A549 (cell line): ENCODE measurements around the gene RYR3. TPM values are rescaled to one million over a fixed set of nuclear protein-coding genes. Genes with fewer than 3 reads are reported as not detected.

Source experiments
- ATAC-seq, 2 experiments: fragments of 200-7000 bp in 1 of 2; fragments of >200 bp in 1 of 2; cut with Nextera tagmentation in 1 of 2; cut with Tn5 transposase in 1 of 2; 3 replicates each; pipeline versions ENCODE4 v1.8.0 to v1.9.1; 2018 to 2020; ENCODE audit warnings: mild to moderate bottlenecking in 1 of 2, moderate library complexity in 1 of 2
- CTCF ChIA-PET: fragments of 300-600 bp; sonication (Branson Sonifier 250); formaldehyde crosslinking; extraction: SDS; loops from one replicate; lab custom pipeline; 2021; ENCODE audit warnings: antibody characterized with exemption, inconsistent platforms; lab: Yijun Ruan, JAX
- POLR2A ChIA-PET: fragments of 350-600 bp; formaldehyde crosslinking; extraction: SDS; loops from one replicate; lab custom pipeline; 2021; ENCODE audit warnings: antibody characterized with exemption, inconsistent platforms; lab: Yijun Ruan, JAX
- DNase-seq, 2 experiments: peaks; one replicate each; pipeline versions ENCODE4 v3.0.0 to v3.0.0-alpha.2; 2011 to 2016; ENCODE audit warnings: low read depth in 1 of 2, low spot score in 1 of 2
- FAIRE-seq: peaks from 2 replicates; lab custom pipeline; 2011; peaks lifted over from hg19 to GRCh38; lab: Jason Lieb, UNC
- H3K27ac ChIP-seq, 2 experiments: fragments of >200 bp; sonication (Bioruptor Twin); formaldehyde crosslinking; 3 replicates each; pipeline ENCODE4 v1.5.1; 2016 to 2017
- H3K4me1 ChIP-seq: fragments of >200 bp; sonication (Bioruptor Twin); formaldehyde crosslinking; 3 replicates; pipeline ENCODE4 v1.6.1; 2016
- H3K4me2 ChIP-seq: fragments of >200 bp; sonication (Bioruptor Twin); formaldehyde crosslinking; 3 replicates; pipeline ENCODE4 v1.6.1; 2016
- H3K4me3 ChIP-seq: fragments of >200 bp; sonication (Bioruptor Twin); formaldehyde crosslinking; 3 replicates; pipeline ENCODE4 v1.5.1; 2016
- H3K9me3 ChIP-seq: fragments of >200 bp; sonication (Bioruptor Twin); formaldehyde crosslinking; 3 replicates; pipeline ENCODE4 v1.6.1; 2016
- BHLHE40 ChIP-seq: IDR thresholded peaks from 2 replicates; pipeline ENCODE4 v1.6.1; 2012; ENCODE audit warnings: low read depth, low read length, inconsistent platforms
- CBX2 ChIP-seq: fragments of 200-600 bp; sonication (generic); IDR thresholded peaks from 2 replicates; pipeline ENCODE4 v1.6.1; 2016; ENCODE audit warnings: low read depth, mild to moderate bottlenecking, borderline replicate concordance
- CHD2 ChIP-seq: fragments of 150-350 bp; IDR thresholded peaks from 2 replicates; pipeline ENCODE4 v1.6.1; 2014; ENCODE audit warnings: low read length; ENCODE audit not compliant: partially characterized antibody
- CHD4 ChIP-seq: fragments of 200-600 bp; sonication (generic); IDR thresholded peaks from 2 replicates; pipeline ENCODE4 v1.6.1; 2016; ENCODE audit warnings: antibody characterized with exemption, mild to moderate bottlenecking, borderline replicate concordance
- FOSB ChIP-seq: fragments of 250-450 bp; sonication (Bioruptor Pico); IDR thresholded peaks from 2 replicates; pipeline ENCODE4 v1.5.0; 2020; ENCODE audit warnings: mild to moderate bottlenecking, moderate library complexity
- GATA3 ChIP-seq: IDR thresholded peaks from 2 replicates; pipeline ENCODE4 v1.6.1; 2012; ENCODE audit warnings: borderline replicate concordance
- HOXB13 ChIP-seq: fragments of 250-450 bp; sonication (Bioruptor Pico); IDR thresholded peaks from 2 replicates; pipeline ENCODE4 v1.5.0; 2020; ENCODE audit warnings: low read depth, mild to moderate bottlenecking, moderate library complexity
- HOXB5 ChIP-seq: fragments of 250-450 bp; sonication (Bioruptor Pico); IDR thresholded peaks from 2 replicates; pipeline ENCODE4 v1.5.0; 2020; ENCODE audit warnings: mild to moderate bottlenecking, moderate library complexity
- JUN ChIP-seq, 2 experiments: fragments of >200 bp; sonication (Bioruptor Twin); formaldehyde crosslinking; IDR thresholded peaks; 2 replicates in 1 of 2; 3 replicates in 1 of 2; pipeline ENCODE4 v1.6.1; 2016 to 2017
- JUNB ChIP-seq: fragments of >200 bp; sonication (Bioruptor Twin); formaldehyde crosslinking; IDR thresholded peaks from 2 replicates; pipeline ENCODE4 v1.6.1; 2016
- KDM1A ChIP-seq: fragments of 200-600 bp; sonication (generic); IDR thresholded peaks from 2 replicates; pipeline ENCODE4 v1.6.1; 2016; ENCODE audit warnings: low read depth, mild to moderate bottlenecking
- KDM5A ChIP-seq: fragments of 200-600 bp; sonication (generic); IDR thresholded peaks from 2 replicates; pipeline ENCODE4 v1.6.1; 2016; ENCODE audit warnings: antibody characterized with exemption, mild to moderate bottlenecking
- MAFK ChIP-seq: fragments of 450-650 bp; IDR thresholded peaks from 2 replicates; pipeline ENCODE4 v1.6.1; 2014; ENCODE audit not compliant: partially characterized antibody
- NFE2L2 ChIP-seq: fragments of 150-350 bp; conservative IDR thresholded peaks from 2 replicates; pipeline ENCODE4 v1.6.1; 2014; ENCODE audit warnings: low read length
- POLR2A ChIP-seq: IDR thresholded peaks from 2 replicates; pipeline ENCODE4 v1.6.1; 2012; ENCODE audit warnings: mild to moderate bottlenecking, low read length
- POLR2AphosphoS2 ChIP-seq: conservative IDR thresholded peaks from 2 replicates; pipeline ENCODE4 v1.6.1; 2012; ENCODE audit warnings: low read length, improper control_type of control experiment, inconsistent platforms
- RARB ChIP-seq: fragments of 250-450 bp; sonication (Bioruptor Pico); IDR thresholded peaks from 2 replicates; pipeline ENCODE4 v1.8.0; 2021; ENCODE audit warnings: mild to moderate bottlenecking, moderate library complexity
- RFX5 ChIP-seq: fragments of 450-650 bp; IDR thresholded peaks from 2 replicates; pipeline ENCODE4 v1.7.1; 2014; ENCODE audit warnings: antibody characterized with exemption, mild to moderate bottlenecking, moderate library complexity
- SREBF2 ChIP-seq: fragments of 450-650 bp; IDR thresholded peaks from 2 replicates; pipeline ENCODE4 v1.6.1; 2014; ENCODE audit warnings: mild to moderate bottlenecking, moderate library complexity
- ZC3H11A ChIP-seq: fragments of 450-650 bp; IDR thresholded peaks from 2 replicates; pipeline ENCODE4 v1.6.1; 2014; ENCODE audit warnings: antibody characterized with exemption, mild to moderate bottlenecking
- ZNF302 ChIP-seq: fragments of 250-450 bp; sonication (Bioruptor Pico); IDR thresholded peaks from 2 replicates; pipeline ENCODE4 v1.9.0; 2021; ENCODE audit warnings: inconsistent platforms, mild to moderate bottlenecking, moderate library complexity
- WGBS: methylation state at CpG from one replicate; pipeline ENCODE4 v1.1.6; 2017; ENCODE audit errors: missing lambda C conversion rate; 5-methylcytosine and 5-hydroxymethylcytosine counted together
- polyA plus RNA-seq, 4 experiments: library from polyadenylated mRNA; depleted of rRNA in 3 of 4; stranded (reverse); fragments of >200 nt; fragmentation: RNase III in 1 of 4; extraction: RNeasy Plus Mini Kit Qiagen cat#74134 plus additional on column Dnase treatment in 1 of 4; gene quantifications; 2 replicates in 3 of 4; 3 replicates in 1 of 4; pipeline ENCODE4 v1.2.3, GENCODE V29; 2011 to 2017
- TF ChIP-seq, protein P1 (sequence below): IDR thresholded peaks from 2 replicates; pipeline ENCODE4 v1.6.1; 2012
- TF ChIP-seq, protein P2 (sequence below): fragments of 200-600 bp; sonication (generic); IDR thresholded peaks from 2 replicates; pipeline ENCODE4 v1.6.1; 2016; ENCODE audit warnings: antibody characterized with exemption, mild to moderate bottlenecking, moderate library complexity
- TF ChIP-seq, protein P3 (sequence below): fragments of 150-350 bp; IDR thresholded peaks from 2 replicates; pipeline ENCODE4 v1.6.1; 2014; ENCODE audit warnings: low read depth, mild to moderate bottlenecking, low read length
- TF ChIP-seq, protein P4 (sequence below): IDR thresholded peaks from 2 replicates; pipeline ENCODE4 v1.6.1; 2012; ENCODE audit warnings: low read depth, borderline replicate concordance
- TF ChIP-seq, protein P5 (sequence below): fragments of 450-650 bp; IDR thresholded peaks from 2 replicates; pipeline ENCODE4 v1.6.1; 2014; ENCODE audit warnings: antibody characterized with exemption

Gene RYR3
- polyA plus RNA-seq, 2 of the 4 experiments (the other 2 are of a cell fraction): 0.03 TPM; not detected in 1

DNA sequence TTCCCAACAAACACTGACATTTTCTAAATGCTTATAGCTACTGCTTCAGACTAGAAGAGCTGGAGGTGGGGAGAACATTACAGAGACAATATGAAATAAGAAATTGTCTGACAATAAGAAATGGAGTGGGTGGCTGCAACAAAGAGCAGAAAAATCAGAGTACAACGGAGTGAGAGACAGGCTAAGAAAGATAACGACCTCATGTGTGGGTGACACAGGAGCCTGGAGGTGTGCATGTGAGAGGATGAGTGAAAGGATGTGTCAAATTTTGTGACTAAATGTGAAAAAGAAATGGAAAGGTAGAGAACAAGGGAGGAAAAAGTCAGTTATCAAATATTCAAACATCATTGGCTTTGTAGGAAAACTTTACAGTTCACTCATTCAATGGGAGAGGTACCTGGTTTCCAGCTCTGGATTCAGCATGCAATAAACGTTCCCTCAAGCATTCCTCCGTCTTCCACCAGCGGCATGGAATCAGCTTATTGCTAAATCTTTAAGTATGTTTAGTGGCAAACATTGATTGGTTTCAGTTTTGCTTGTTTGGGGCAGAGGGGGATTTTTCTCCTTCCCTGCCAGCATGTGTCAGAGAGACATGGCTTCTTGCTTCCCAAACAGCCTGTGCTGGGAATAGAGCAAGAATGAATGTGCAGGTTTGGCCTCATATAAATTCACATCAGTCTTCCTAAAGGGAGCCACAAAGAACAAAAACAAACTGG lies 553.8 kb downstream of the RYR3 start:
- FAIRE-seq: peak; percentile 13
- peaks cover 6% of the 10 kb centered on the region; the same call in 2 of the 3 replicates for H3K4me1 ChIP-seq
- H3K27ac ChIP-seq: no peak overlapping the region
- no peak for ATAC-seq
- POLR2A ChIA-PET: no interaction called here
- H3K4me3 ChIP-seq: no peak overlapping the region
- H3K4me2 ChIP-seq: no peak overlapping the region
- no peaks in the 10 kb centered on the region for H3K9me3 ChIP-seq
- no peak for DNase-seq
- CTCF ChIA-PET: no interaction called here
- TF ChIP-seq, protein P1, sequence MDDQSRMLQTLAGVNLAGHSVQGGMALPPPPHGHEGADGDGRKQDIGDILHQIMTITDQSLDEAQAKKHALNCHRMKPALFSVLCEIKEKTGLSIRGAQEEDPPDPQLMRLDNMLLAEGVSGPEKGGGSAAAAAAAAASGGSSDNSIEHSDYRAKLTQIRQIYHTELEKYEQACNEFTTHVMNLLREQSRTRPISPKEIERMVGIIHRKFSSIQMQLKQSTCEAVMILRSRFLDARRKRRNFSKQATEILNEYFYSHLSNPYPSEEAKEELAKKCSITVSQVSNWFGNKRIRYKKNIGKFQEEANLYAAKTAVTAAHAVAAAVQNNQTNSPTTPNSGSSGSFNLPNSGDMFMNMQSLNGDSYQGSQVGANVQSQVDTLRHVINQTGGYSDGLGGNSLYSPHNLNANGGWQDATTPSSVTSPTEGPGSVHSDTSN: no peak
- no peak for TF ChIP-seq HOXB5 (CRISPR knock-in tag)
- TF ChIP-seq, protein P2, sequence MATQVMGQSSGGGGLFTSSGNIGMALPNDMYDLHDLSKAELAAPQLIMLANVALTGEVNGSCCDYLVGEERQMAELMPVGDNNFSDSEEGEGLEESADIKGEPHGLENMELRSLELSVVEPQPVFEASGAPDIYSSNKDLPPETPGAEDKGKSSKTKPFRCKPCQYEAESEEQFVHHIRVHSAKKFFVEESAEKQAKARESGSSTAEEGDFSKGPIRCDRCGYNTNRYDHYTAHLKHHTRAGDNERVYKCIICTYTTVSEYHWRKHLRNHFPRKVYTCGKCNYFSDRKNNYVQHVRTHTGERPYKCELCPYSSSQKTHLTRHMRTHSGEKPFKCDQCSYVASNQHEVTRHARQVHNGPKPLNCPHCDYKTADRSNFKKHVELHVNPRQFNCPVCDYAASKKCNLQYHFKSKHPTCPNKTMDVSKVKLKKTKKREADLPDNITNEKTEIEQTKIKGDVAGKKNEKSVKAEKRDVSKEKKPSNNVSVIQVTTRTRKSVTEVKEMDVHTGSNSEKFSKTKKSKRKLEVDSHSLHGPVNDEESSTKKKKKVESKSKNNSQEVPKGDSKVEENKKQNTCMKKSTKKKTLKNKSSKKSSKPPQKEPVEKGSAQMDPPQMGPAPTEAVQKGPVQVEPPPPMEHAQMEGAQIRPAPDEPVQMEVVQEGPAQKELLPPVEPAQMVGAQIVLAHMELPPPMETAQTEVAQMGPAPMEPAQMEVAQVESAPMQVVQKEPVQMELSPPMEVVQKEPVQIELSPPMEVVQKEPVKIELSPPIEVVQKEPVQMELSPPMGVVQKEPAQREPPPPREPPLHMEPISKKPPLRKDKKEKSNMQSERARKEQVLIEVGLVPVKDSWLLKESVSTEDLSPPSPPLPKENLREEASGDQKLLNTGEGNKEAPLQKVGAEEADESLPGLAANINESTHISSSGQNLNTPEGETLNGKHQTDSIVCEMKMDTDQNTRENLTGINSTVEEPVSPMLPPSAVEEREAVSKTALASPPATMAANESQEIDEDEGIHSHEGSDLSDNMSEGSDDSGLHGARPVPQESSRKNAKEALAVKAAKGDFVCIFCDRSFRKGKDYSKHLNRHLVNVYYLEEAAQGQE: no peak
- TF ChIP-seq FOSB (CRISPR knock-in tag): no peak
- TF ChIP-seq ZNF302: no peak
- no peak for TF ChIP-seq KDM1A
- TF ChIP-seq NFE2L2: no peak
- TF ChIP-seq SREBF2: no peak
- TF ChIP-seq, protein P3, sequence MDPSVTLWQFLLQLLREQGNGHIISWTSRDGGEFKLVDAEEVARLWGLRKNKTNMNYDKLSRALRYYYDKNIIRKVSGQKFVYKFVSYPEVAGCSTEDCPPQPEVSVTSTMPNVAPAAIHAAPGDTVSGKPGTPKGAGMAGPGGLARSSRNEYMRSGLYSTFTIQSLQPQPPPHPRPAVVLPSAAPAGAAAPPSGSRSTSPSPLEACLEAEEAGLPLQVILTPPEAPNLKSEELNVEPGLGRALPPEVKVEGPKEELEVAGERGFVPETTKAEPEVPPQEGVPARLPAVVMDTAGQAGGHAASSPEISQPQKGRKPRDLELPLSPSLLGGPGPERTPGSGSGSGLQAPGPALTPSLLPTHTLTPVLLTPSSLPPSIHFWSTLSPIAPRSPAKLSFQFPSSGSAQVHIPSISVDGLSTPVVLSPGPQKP: no peak
- TF ChIP-seq GATA3: no peak
- no peak for TF ChIP-seq POLR2A
- no peak for TF ChIP-seq RARB (CRISPR knock-in tag)
- TF ChIP-seq CBX2: no peak
- TF ChIP-seq CHD2: no peak
- 81% methylated on average over 5 of the region's 5 CpGs for WGBS

DNA sequence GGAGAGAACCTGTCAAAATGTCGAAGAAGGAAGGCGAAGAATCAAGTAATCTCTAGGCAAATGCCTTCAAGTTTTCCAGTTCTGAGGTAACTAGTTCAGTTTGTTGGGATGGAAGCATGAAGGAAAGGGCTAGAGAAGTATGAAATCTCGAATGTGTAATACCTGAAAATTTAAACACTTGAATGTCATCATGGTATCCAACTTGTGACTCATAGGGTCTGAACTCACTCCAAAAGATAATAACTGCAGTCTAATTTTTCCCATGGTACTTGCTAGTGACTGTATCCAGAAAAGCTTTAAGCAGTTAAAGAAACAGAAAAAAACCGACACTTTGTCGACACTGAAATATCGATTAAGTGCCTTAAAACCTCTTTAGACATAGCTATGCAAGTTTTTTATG lies 554.6 kb downstream of the RYR3 start:
- no peak for DNase-seq
- WGBS: 77% methylated on average over 6 of the region's 6 CpGs
- ATAC-seq: no peak

DNA sequence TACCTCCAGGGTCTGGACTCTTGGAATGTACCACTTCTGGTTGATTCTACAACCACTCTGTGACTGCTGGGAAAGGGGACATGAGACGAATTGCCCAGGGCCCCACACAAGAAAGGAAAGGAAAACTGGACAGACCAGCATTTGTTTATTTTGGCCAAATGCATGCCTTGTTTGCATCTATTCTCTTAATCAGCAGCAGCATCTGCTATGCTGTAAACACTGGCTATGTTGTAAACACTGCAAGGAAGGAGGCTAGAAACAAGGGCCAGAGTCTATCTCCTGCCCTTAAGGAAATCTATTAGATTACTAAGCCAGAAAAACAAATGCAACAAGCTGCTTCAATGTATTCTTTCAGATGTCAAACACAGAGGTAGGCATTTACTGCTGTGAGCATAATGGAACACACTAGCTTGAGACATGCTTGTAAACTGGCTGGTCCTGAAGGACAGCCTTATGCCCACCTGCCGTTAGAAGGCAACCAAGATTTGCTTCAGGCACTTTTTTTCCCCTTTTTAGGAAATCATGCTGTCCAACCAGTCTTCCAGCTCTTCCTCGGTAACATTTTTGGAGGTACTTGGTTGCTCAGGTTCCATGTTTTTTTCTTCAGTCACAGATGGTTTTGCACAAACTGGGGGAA lies 555.5 kb downstream of the RYR3 start:
- ChIA-PET CTCF (interaction anchor here (1.4 to 1.6 kb wide), 4 partner anchors 9 to 24 kb away, joined by 3 to 6 read pairs (median 4); no protein-coding TSS in a partner anchor), POLR2A (no interaction called here)
- no peaks in the 10 kb centered on the region for H3K9me3 ChIP-seq
- DNase-seq (no peak), FAIRE-seq (no peak), ATAC-seq (no peak)
- no peak overlapping the region for H3K27ac ChIP-seq
- H3K4me1 ChIP-seq: peaks cover under 1% of the 10 kb centered on the region; the same call in 2 of the 3 replicates
- no peak overlapping the region for H3K4me2 ChIP-seq
- WGBS: 77% methylated on average over 3 of the region's 3 CpGs
- no peak overlapping the region for H3K4me3 ChIP-seq
- TF ChIP-seq RARB (CRISPR knock-in tag) (no peak), JUNB (no peak), JUN (IDR thresholded peaks at IDR 0.05) (no peak), MAFK (no peak), ZC3H11A (no peak), CHD4 (no peak), RFX5 (no peak), HOXB13 (CRISPR knock-in tag) (no peak), POLR2AphosphoS2 (no peak)
- TF ChIP-seq, protein P4, sequence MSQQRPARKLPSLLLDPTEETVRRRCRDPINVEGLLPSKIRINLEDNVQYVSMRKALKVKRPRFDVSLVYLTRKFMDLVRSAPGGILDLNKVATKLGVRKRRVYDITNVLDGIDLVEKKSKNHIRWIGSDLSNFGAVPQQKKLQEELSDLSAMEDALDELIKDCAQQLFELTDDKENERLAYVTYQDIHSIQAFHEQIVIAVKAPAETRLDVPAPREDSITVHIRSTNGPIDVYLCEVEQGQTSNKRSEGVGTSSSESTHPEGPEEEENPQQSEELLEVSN: no peak
- TF ChIP-seq, protein P3: no peak
- TF ChIP-seq, protein P5, sequence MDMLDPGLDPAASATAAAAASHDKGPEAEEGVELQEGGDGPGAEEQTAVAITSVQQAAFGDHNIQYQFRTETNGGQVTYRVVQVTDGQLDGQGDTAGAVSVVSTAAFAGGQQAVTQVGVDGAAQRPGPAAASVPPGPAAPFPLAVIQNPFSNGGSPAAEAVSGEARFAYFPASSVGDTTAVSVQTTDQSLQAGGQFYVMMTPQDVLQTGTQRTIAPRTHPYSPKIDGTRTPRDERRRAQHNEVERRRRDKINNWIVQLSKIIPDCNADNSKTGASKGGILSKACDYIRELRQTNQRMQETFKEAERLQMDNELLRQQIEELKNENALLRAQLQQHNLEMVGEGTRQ: no peak

More for the DNA sequence above, 554.6 kb downstream of the RYR3 start:
- H3K27ac ChIP-seq: no peak overlapping the region
- CTCF ChIA-PET: interaction anchor here (1.4 to 1.6 kb wide), 2 partner anchors 9 to 25 kb away, joined by 3 to 4 read pairs; no protein-coding TSS in a partner anchor
- H3K4me2 ChIP-seq: no peak overlapping the region
- TF ChIP-seq BHLHE40: no peak
- no peak for TF ChIP-seq KDM5A
- no peak for TF ChIP-seq POLR2A
- H3K9me3 ChIP-seq: no peaks in the 10 kb centered on the region
- POLR2A ChIA-PET: no interaction called here
- peaks cover 6% of the 10 kb centered on the region; the same call in 2 of the 3 replicates for H3K4me1 ChIP-seq
- FAIRE-seq: no peak
- no peak overlapping the region for H3K4me3 ChIP-seq
